GM18505 (cell line): ENCODE results near the gene ZNF428.
"Not testable (repeated sequence)": the region's sequence is repeated elsewhere in the genome, so short reads cannot be mapped to it uniquely, and the experiment has no call there.

Source experiments
- ATAC-seq: cut with Tn5 transposase; IDR thresholded peaks from one replicate; pipeline ENCODE4 v1.9.1; 2021; ENCODE audit not compliant: unreplicated experiment
- POLR2A ChIP-seq: IDR thresholded peaks from 4 replicates; pipeline ENCODE4 v1.6.1; 2011; ENCODE audit warnings: borderline replicate concordance; ENCODE audit not compliant: insufficient read depth, insufficient read length; ENCODE audit errors: extremely low read depth

The ZNF428 gene

DNA sequence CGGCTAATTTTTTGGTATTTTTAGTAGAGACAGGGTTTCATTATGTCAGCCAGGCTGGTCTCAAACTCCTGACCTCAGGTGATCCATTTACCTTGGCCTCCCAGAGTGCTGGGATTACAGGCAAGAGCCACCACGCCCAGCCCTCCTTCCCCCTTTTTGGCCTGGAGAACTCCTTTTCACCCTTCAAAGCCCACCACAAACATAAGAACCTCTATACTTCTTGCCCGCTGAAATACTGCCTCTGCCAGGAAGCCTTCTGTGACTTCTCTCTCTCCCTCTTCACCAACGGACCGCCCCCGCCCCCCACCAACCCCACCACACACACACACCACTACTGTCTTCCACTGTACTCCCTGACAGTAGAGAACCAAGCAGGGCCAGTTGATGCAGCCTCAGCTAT is 2.5 kb downstream of the ZNF428 start:
- no peak for ATAC-seq

DNA sequence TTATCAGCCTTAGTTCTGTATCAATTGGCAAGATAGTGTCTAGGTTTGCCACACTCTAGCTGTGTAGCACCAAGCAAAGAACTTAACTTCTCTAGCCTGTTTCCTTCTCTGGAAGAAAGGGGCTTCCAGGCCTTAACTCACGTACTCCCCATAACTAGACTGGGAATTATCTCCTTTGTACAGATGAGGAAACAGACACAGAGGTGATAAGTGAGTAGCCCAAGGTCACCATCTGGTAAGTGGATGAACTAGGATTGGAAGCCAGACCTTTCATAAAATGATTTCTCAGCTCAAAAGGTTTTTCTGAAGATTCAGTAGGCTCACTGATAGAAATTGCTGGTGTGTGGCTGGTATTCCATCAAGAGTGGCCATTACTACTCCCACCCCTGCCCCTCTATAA is 3.1 kb downstream of the ZNF428 start:
- no peak for TF ChIP-seq POLR2A
- ATAC-seq: no peak

More for the DNA sequence above, 2.5 kb downstream of the ZNF428 start:
- no peak for TF ChIP-seq POLR2A

DNA sequence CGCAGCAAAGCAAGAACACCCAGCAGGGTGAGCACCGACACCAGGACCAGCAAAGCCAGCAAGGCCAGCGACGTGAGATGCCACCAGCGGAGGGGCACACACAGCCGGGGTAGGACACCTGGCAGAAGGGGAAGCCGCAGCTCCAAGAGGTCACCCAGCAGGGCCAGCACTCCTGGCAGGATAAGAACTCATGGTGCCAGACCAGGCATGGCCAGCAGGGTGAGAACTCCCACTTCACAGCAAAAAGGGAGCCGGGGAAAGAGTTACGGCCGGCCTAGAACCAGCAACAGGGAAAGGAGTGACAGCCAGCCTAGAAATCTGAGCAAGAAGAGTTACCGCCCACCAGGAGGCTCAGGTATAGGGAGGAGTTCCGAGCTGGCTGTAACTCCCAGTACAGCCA is 7.1 kb downstream of the ZNF428 start:
- no peak for ATAC-seq
- TF ChIP-seq POLR2A: no peak

DNA sequence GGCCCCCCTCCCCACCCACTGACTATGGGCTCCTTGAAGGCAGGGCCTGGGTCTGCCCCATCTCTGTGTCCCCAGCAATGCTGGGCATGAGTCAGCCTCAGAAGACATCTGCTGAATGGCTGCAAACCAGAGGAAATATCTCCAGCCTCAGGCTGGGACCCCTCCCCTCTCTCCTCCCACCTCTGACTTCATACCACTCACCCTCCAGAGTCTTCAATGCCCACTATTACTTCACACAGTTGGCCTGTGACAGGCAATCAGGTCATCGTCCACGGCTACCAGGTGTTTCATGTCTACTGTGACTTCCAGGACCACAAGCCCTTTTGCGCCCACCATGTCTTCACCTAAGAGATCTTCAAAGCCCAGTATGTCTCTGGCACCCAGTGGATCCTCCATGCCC is 7.6 kb downstream of the ZNF428 start, which contains the start of gene SRRM5:
TSS of gene SRRM5 (plus strand) at position 301 of the 400 bp plus-strand sequence. CDS start at position 335, 34 bp downstream.
- no peak for ATAC-seq
- no peak for TF ChIP-seq POLR2A

DNA sequence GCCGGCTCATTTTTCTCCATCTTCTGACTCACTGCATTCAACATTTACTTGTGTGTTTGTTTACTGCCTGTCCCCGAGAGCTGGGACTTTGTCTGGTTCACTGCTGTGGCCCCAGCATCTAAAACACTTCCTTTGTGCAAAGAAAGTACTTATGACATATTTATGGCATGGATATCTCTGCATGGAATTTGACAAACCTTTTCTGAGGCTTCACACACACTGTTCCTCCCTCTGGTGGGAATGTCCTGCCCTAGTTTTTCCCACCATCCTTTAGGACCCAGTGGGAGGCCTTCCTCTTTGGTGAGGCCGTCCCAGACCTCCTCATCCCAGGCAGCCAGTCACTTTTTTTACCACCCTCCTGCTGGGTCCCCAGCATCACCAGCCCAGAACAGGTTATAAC is 8.9 kb downstream of the ZNF428 start:
- ATAC-seq: no peak
- TF ChIP-seq POLR2A: no peak

DNA sequence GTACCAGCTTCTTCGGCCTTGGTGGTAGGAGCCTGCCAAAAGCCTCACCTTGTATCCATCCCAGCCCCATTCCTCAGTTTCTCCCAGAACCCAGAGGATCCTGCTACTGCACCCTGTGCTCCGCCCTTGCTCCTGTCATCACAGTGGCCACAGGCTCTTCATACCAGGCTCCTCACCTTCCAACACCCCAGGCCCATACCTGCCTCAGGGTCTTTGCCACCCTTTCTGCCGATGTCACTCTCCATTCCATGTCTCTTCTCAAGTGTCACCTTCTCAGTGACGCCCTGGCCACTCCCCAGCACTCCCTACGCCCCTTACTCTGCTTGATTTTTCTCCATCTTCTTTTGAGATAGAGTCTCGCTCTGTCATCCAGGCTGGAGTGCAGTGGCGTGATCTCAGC is 9.6 kb downstream of the ZNF428 start:
- ATAC-seq: no peak
- no peak for TF ChIP-seq POLR2A

DNA sequence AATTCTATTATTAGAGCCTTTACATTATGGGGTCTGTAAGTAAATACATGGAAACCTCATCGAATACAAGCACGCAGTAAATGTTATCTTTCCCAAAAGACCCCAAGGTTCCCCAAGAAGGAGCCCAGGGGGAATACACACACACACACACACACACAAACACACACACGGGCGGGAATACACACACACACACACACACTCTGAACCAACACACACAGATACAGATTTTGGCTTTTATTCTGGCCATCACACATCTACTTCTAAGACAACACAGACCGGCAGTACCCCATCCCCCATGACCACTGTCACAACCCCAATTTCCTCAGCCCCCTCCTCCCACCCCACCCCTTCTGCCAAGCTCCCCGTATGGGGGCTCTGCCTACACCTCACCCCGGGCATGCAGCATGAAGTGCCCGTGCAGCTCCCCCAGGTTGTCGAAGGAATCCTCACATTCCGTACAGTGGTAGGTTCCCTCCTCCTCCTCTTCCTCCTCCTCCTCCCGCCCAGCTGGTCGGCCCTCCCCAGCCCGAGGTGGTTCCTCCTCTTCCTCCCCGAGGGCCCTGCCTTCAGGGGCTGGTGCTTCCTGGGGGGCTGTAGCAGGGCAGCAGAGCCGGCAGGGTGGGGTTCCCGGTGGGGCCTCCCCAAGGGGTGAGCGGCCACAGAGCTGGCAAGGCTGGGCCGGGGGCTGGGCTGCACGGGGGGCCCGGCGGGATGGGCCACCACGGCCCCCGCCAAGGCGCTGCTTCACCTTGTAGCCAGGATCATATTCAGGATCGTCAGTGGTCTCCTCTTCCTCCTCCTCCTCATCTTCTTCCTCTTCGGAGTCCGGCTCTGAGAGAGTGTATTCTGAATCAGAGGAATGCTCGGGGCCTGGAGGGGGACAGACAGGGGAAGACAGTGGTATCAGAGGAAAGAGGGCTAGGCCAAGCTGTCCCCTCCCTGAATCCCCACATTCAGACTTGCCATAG is 11.9 kb downstream of the ZNF428 start:
- TF ChIP-seq POLR2A: no peak

DNA sequence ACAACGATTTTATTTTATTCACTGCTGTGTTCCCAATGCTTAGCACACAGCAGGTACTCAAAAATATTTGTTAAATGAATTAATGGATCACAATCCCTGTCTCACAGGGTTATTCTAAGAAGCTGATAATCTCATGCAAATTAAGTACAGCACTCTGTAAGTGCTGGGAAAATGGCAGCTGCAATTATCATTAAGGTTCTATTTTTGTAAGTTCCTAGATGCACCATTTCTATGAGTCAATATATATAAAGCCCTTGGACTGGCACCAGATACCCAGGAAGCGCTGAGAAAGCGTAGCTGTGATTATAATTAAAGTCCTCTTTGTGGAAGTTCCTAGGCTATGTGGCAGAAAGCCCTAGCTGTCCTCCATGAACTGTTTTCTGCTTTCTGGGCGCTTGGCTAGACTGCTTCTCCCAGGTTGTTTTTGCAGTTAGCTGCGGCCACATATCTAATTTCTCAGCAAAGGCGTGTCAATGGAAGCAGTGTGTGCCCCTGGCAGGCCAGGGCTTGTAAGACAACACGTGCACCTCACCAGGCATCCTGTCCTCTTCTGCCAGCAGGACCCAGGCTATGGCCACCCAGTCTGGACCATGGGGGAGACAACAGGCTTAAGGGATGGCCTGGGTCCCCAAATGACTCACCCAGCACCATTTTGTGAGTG is 12.7 kb downstream of the ZNF428 start:
- no peak for TF ChIP-seq POLR2A
- no peak for ATAC-seq

More for the DNA sequence above, 11.9 kb downstream of the ZNF428 start:
- ATAC-seq: no peak

DNA sequence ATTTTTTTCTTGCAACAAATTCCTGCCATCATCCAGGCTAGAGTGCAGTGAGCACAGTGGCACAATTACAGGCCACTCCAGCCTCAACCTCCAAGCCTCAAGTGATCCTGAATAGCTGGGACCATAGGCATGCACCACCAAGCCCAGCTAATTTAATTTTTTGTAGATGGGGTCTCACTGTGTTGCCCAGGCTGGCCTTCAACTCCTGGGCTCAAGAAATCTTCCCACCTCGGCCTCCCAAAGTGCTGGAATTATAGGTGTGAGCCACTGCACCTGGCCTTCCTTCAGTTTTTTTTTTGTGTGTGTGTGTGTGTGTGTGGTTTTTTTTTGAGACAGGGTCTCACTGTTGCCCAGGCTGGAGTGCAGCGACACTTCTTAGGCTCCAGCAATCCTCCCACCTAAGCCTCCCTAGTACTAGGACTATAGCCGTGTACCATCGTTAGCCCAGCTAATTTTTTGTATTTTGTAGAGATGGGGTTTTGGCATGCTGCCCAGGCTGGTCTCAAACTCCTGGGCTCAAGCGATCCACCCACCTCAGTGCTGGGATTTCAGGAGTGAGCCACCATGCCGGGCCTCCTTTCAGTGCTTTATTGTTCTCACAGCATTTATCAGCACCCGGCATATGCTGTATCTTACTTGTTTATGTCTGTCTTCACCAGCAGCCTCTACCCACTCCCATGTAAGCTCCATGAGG is 13.4 kb downstream of the ZNF428 start:
- no peak for TF ChIP-seq POLR2A
- no peak for ATAC-seq

DNA sequence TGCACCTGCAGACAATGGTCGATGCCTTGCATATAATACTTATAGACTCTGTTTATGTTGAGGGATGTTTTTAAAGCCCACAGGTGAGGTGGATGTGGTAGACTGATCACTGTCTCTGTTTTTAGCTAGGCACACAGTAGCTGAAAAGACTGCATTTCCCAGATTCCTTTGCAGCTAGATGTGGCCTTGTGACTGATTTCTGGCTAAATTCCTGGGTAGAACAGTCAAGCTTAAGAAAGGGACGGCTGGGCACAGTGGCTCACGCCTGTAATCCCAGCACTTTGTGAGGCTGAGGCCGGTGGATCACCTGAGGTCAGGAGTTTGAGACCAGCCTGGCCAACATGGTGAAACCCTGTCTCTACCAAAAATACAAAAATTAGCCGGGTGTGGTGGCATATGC is 19.1 kb downstream of the ZNF428 start:
- ATAC-seq: not testable (repeated sequence)

DNA sequence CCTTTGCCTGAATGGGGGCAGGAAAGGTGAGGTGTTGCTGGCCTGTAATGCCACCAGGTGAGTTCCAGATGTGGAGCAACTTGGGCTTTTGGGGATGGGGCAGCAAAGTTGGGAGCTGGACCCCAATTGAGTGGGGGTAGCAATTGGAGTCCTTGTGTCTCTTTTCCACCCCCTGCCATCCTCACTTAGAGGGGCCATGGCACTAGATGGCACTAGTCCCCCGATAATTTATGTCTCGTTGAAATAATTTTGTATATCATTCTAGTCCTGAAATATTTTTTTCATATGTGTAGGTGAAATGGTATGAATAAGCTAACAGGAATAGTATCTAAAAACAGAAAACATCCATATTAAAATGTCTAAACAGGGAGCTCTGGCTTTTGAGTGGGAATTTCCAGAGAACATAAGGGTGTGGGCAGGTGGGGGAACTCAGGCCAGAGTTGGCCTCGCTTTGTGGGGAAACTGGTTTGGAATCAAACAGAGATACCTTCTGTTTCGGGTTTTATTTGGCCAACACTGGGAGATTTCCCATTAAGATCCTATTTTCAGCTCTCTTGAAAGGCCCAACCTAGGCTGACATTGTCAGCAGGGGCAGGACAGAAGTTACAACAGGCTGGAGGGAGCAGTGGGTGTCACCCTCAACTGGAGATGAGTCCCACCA is 19.7 kb downstream of the ZNF428 start:
- no peak for TF ChIP-seq POLR2A
- no peak for ATAC-seq

DNA sequence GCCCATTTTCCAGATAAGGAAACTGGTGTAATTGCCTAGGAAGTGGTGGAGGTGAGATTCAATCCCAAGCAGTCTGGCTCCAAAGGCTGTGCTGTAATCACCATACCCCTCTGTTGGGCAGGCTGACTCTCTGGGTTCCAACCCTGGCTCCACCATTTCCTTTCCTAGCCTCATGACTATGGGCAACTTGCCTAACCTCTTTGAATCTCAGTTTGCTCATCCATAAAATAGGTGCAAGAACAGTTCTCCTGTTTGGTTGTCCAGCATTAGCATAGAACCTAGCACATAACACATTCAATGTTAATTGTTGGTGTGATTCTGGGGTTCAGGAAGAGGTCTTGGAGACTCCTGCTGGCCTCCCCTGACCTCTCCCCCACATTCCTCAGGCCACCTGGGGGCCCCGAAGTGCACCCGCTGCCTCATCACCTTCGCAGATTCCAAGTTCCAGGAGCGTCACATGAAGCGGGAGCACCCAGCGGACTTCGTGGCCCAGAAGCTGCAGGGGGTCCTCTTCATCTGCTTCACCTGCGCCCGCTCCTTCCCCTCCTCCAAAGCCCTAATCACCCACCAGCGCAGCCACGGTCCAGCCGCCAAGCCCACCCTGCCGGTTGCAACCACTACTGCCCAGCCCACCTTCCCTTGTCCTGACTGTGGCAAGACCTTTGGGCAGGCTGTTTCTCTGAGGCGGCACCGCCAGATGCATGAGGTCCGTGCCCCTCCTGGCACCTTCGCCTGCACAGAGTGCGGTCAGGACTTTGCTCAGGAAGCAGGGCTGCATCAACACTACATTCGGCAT is 20.8 kb downstream of the ZNF428 start:
- TF ChIP-seq POLR2A: no peak
- no peak for ATAC-seq
